ENCODE data around the gene BCR.

BCR gene

GRCh38 chr22:23199159-23199558 is 18.9 kb downstream of the BCR start:
- no peak overlapping the region for H3K4me3 ChIP-seq (ENCODE audit: low read depth, low read length)
- TF ChIP-seq CTCF (IDR thresholded peaks at IDR 0.05; ENCODE audit: insufficient read depth, low read depth, low read length, missing control alignments) = no peak
- no peak for DNase-seq (ENCODE audit: low read depth)

- no peak overlapping the region for H3K4me3 ChIP-seq (ENCODE audit: low read depth, low read length)
- no peak for DNase-seq (ENCODE audit: low read depth)
- no peak for TF ChIP-seq CTCF (IDR thresholded peaks at IDR 0.05; ENCODE audit: insufficient read depth, low read depth, low read length, missing control alignments)
These were observed 20.6 kb downstream of the BCR start for GRCh38 chr22:23200898-23201297.

- no peak for TF ChIP-seq CTCF (IDR thresholded peaks at IDR 0.05; ENCODE audit: insufficient read depth, low read depth, low read length, missing control alignments)
- no peak overlapping the region for H3K4me3 ChIP-seq (ENCODE audit: low read depth, low read length)
- DNase-seq (ENCODE audit: low read depth) = no peak
These were observed 22.6 kb downstream of the BCR start for GRCh38 chr22:23202812-23203451.

GRCh38 chr22:23203452-23204124 is 23.3 kb downstream of the BCR start:
- no peak for DNase-seq (ENCODE audit: low read depth)
- no peak for TF ChIP-seq CTCF (IDR thresholded peaks at IDR 0.05; ENCODE audit: insufficient read depth, low read depth, low read length, missing control alignments)
- H3K4me3 ChIP-seq (ENCODE audit: low read depth, low read length) = no peak overlapping the region

GRCh38 chr22:23204125-23204488 is 23.8 kb downstream of the BCR start:
- TF ChIP-seq CTCF (IDR thresholded peaks at IDR 0.05; ENCODE audit: insufficient read depth, low read depth, low read length, missing control alignments) = no peak
- DNase-seq (ENCODE audit: low read depth) = no peak
- no peak overlapping the region for H3K4me3 ChIP-seq (ENCODE audit: low read depth, low read length)

- no peak for TF ChIP-seq CTCF (IDR thresholded peaks at IDR 0.05; ENCODE audit: insufficient read depth, low read depth, low read length, missing control alignments)
These were observed 24.3 kb downstream of the BCR start for GRCh38 chr22:23204541-23205157.

More at GRCh38 chr22:23204541-23205157, 24.3 kb downstream of the BCR start:
- no peak overlapping the region for H3K4me3 ChIP-seq (ENCODE audit: low read depth, low read length)
- DNase-seq (ENCODE audit: low read depth) = no peak

All from GM12865 (cell line).